HG03108 (cell line): Measurements from ENCODE around the gene CENPA.

ENCODE experiments used
- ATAC-seq: cut with Tn5 transposase; IDR thresholded peaks from one replicate; pipeline ENCODE4 v1.9.1; 2021; ENCODE audit warnings: moderate library complexity; ENCODE audit not compliant: unreplicated experiment

CENPA gene

GRCh38 chr2:26838121-26838906, 52.5 kb downstream of the CENPA start:
- ATAC-seq: no peak

- no peak for ATAC-seq
Observed at GRCh38 chr2:26840937-26841610, 55.2 kb downstream of the CENPA start.

- no peak for ATAC-seq
Observed at GRCh38 chr2:26843041-26843440, 57.2 kb downstream of the CENPA start.
